GM21515 (cell line): ENCODE data around the gene PSMB4.
"Not testable (repeated sequence)": the region's sequence is repeated elsewhere in the genome, so short reads cannot be mapped to it uniquely, and the experiment has no call there.

Source experiments
- ATAC-seq: cut with Tn5 transposase; IDR thresholded peaks from one replicate; pipeline ENCODE4 v1.9.1; 2021; ENCODE audit not compliant: unreplicated experiment

Gene PSMB4

GRCh38 chr1:151437396-151437795, 38.0 kb downstream of the PSMB4 start:
- ATAC-seq = not testable (repeated sequence)

GRCh38 chr1:151443846-151444782, 44.7 kb downstream of the PSMB4 start:
- ATAC-seq = no peak

GRCh38 chr1:151444783-151445177, 45.4 kb downstream of the PSMB4 start:
- ATAC-seq = no peak

- ATAC-seq = no peak
These were observed 48.3 kb downstream of the PSMB4 start for GRCh38 chr1:151447696-151448095.
